Measurements from ENCODE around the gene EFNA1.

The EFNA1 gene

DNA sequence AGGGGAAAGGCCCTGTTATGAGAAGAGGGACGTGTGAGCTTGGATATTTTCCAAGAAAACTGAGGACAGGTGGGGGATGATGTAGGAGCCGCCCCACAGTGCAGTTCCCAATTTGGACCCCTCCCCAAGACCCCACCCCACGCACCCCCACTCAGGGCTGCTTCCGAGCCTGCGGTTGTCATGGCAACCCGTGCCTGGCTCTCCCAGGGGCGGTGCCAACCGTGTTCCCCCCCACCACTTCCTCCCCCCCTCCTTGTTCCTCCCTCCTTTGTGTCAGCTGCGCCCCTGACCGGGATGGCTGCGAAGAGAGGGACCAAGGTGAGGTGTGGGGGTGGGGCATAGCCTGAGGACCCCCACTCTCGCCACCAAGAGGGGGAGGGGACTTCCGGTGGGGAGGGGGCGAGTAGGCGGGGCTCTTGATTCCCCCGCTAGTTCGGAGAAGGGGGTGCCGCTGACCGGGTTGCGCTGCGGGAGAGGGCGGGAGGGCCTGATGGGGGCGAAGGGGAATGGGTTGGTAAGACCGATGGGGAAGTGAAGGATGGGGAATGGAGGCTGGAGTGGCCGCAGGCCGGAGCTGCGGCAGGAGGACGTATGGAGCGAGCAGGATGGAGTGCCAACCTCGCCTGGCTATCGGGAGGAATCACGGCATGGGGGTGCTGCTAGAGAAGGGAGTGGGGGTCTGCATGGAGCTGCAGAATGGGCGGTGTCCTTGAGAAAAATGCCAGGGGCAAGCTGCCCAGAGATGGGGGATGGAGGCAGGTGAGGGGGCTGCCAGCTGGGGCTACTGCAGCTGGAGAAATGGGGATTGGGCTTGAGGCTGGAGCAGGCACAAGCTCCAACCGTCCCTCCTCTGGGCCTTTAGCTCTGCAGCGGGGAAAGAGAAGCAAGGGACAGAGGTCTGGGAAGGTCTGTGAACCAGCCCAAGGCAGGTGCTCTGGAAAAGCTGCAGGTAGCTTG is 46.9 kb downstream of the EFNA1 start:
- peak; percentile 70 for DNase-seq (ENCODE audit: low spot score)

DNA sequence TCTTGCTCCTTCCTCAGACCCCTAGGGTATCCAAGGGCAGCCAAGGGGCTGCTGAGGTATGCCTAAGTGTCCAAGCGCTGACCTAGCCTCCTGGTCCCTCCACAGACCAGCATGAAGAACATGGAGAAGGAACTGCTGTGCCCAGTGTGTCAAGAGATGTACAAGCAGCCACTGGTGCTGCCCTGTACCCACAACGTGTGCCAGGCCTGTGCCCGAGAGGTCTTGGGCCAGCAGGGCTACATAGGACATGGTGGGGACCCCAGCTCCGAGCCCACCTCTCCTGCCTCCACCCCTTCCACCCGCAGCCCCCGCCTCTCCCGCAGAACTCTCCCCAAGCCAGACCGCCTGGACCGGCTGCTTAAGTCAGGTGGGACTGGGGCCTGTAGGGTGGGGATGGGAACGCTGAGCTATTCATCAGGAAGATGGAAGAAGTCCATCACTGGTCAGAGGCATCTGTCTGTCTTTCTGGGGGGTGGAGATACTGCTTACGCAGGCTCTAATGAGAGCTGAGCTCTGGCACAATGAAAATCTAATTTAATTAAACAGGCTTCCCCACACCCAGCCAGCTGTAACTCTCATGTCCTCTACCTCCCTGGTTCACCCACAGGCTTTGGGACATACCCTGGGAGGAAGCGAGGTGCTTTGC is 47.7 kb downstream of the EFNA1 start:
- DNase-seq (ENCODE audit: low spot score) = peak; percentile 5

DNA sequence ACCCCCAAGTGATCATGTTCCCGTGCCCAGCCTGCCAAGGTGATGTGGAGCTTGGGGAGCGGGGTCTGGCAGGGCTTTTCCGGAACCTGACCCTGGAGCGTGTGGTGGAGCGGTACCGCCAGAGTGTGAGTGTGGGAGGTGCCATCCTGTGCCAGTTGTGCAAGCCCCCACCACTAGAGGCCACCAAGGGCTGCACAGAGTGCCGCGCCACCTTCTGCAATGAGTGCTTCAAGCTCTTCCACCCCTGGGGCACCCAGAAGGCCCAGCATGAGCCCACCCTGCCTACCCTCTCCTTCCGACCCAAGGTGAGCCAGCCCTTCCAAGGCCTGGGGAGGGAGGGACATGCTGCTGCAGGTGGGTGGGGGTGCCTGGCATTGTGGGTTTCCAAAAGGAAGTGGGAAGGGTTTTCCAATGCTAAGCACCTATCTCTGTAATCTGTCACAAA is 48.3 kb downstream of the EFNA1 start:
- DNase-seq (ENCODE audit: low spot score) = peak; percentile 5

DNA sequence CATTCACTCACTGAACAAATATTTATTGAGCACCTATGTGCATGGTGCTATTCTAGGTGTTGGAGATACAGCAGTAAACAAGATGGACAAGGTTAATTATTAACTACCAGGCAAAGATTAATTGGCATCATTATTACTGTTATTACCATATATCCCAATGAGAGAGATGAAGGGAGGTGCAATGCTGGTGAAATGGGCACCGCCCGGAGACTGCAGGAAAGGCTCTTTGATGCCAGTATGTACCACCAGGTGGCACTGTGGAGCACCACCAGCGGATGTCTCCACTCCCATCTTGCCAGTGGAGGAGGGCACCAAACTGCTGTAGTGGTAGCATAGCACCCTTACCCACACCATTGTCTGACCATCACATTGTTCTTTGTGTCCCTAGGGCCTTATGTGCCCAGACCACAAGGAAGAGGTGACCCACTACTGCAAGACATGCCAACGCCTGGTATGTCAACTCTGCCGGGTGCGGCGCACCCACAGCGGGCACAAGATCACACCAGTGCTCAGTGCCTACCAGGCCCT is 48.9 kb downstream of the EFNA1 start:
- peak; percentile 95 for DNase-seq (ENCODE audit: low spot score)

DNA sequence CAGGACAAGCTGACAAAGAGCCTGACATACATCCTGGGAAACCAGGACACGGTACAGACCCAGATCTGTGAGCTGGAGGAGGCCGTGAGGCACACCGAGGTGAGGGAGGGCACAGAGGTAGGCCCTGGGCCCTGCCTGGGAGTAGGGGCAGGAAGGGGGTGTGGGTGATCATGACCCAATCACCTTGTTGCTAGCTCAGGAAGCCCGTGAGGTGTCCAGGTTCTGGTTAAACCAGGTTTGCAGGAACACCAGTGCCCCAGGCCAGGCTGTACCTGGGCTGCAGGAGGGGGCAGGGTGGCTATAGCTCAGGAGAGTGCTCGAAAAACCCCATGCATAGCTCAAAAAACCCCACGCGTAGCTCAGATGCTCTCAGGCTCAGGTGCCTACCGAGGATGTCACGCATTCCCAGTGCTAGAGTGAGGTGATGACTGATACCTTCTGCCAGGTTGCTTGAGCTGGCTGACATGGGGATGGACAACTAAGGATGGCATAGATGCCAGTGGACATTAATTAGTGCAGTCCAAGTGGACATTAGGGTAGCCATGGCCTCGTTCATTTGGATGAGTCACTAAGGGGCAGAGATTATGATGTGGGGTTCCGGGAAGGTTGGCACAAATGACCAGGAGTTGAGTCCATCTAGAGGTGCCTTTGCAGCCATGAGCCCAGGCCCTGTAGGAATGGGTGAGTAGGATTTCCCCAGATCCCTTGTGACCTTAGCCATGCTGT is 49.7 kb downstream of the EFNA1 start:
- DNase-seq (ENCODE audit: low spot score) = no peak

DNA sequence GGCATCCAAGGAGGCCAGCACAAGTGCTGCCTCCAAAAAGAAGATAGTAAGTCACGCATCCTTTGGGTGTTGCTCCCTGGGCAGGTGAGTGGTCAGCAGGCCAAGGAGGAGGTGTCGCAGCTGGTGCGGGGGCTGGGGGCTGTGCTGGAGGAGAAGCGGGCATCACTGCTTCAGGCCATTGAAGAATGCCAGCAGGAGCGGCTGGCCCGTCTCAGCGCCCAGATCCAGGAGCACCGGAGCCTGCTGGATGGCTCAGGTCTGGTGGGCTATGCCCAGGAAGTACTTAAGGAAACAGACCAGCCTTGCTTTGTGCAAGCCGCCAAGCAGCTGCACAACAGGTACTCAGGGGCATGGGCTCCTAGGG is 50.2 kb downstream of the EFNA1 start:
- DNase-seq (ENCODE audit: low spot score) = no peak

DNA sequence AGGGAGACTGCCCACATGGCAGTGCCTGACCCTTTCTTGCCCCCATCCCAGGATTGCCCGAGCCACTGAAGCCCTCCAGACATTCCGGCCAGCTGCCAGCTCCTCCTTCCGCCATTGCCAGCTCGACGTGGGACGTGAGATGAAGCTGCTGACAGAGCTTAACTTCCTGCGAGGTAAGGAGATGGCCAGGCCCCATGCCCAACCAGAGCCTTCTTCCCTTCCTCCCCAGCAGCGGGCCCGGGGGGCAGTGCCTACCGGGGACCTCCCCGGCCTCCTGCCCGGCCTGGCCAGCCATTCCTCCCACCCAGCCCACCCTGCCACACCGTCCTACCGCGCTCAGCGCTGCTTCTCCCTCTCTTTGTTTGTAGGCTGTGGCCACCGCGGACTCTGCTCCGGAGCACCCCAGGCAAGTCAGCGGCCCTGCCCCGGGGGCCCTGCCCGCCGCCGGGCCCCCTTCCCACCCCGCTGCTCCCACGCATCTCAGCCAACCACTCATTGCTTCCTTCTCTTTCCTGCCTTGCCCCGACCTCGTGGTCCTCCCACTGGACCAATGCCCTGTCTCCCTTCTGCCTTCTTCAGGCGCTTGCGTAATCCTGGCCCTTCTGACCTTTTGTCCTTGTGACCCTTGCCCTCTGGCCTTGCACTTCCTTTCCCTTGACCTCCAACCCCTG is 50.9 kb downstream of the EFNA1 start:
- no peak for DNase-seq (ENCODE audit: low spot score)

DNA sequence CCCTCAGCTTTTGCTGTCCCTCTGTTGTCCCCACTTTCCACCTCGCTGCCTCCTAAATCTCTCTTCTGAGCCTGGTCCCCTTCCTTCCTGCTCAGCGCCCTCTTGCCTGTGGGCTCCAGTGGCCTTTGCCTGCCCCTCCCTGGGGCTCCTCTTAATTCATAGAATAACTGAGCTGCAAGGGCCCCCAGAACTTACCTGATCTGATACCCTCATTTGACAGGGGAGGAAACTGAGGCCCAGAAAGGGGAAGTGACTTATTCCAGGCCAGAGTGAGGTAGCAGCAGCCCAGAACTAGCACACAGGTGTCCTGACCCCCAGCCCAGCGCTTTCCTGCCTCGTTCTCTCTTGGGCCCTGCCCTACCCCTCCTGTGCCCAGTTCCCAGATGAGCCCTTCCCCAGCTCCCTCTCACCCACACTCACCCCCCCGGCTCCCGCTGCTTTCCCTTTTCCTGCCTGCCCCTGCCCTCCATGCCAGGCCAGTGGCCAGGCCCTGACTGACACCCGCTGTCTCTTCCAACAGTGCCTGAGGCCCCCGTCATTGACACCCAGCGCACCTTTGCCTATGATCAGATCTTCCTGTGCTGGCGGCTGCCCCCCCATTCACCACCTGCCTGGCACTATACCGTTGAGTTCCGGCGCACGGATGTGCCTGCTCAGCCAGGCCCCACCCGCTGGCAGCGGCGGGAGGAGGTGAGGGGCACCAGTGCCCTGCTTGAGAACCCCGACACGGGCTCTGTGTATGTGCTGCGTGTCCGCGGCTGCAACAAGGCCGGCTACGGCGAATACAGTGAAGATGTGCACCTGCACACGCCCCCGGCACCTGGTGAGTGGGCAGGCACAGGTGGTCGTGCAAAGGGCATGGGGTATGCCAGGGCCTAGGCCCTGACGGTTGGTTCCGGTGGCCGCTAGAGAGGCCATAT is 51.7 kb downstream of the EFNA1 start:
- no peak for DNase-seq (ENCODE audit: low spot score)

DNA sequence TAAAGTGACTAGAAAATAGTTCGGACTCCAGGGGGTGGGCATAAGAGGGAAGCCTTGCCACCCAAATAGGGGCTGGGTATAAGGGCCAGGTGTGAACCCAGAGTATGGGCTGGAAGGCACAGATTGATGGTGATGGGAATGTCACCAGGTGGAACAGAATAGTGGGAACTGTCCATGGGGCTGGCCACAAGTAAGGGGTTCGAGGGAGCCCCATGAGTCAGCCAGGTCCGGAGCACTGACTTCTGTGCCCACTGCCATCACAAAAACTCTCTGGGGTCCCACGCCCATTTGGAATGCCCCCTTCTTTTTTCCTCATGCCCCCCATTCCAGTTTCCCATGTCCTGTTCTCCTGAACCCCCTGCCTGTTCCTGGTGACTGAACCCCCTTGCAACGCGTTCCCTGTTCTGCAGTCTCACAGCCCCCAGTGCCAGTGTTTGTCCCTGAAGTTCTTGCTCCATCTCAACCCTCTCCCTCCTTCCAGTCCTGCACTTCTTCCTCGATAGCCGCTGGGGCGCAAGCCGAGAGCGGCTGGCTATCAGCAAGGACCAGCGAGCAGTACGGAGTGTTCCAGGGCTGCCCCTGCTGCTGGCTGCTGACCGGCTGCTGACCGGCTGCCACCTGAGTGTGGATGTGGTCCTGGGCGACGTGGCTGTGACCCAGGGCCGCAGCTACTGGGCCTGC is 53.8 kb downstream of the EFNA1 start:
- no peak for DNase-seq (ENCODE audit: low spot score)

DNA sequence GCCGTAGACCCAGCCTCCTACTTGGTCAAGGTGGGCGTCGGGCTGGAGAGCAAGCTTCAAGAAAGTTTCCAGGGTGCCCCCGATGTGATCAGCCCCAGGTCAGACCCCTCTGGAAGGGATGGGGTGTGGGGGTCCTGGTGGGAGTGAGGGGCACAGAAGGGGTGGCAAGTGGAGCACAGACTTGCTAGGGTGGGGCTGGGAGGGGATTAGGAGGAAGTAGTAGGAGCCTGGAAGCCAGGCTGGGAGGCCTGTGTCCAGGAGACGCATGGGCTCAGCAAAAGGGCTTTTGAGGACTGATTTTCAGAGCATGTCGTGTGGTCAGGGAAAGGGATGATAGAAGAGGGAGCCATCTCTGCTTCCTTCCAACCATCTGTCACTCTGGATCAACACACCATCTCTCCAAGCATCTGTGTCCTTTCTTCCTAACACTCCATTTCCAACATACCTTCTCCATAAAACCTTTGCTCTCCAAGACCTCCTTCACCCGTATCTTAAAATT is 54.4 kb downstream of the EFNA1 start:
- DNase-seq (ENCODE audit: low spot score) = no peak

DNA sequence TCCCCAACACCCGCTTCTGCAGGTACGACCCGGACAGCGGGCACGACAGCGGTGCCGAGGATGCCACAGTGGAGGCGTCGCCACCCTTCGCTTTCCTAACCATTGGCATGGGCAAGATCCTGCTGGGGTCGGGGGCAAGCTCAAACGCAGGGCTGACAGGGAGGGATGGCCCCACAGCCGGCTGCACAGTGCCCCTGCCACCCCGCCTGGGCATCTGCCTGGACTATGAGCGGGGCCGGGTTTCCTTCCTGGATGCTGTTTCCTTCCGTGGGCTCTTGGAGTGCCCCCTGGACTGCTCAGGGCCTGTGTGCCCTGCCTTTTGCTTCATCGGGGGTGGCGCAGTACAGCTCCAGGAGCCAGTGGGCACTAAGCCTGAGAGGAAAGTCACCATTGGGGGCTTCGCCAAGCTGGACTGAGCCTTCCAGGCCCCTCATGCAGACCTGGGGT is 56.1 kb downstream of the EFNA1 start:
- DNase-seq (ENCODE audit: low spot score) = no peak

DNA sequence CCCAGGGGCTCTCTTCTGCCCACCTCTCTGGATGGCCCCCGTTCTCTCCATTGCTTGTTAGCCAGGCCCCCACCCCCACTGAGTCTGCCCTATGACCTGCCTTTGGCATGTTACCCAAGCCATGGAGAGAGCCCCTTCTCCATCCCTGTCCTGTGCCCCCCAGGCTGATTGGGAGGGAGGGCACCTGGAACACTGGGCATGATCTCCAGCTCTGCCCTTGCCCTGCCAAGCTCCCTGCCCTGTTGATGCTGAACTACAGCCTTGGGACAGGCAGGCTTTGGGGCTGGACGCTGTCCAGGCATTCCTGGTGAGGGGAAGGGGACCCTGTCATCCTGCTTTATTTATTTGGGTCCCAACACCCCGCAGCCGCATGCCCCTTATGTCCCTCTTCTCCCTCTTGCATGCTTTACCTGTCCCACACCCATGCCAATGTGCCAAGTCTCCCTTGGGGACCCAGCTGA is 56.7 kb downstream of the EFNA1 start:
- DNase-seq (ENCODE audit: low spot score) = no peak
